ENCODE measurements around the gene NRXN3. TPM values are rescaled to one million over a fixed set of nuclear protein-coding genes. Genes with fewer than 3 reads are reported as not detected.
A peak's percentile ranks its signal among the peaks of the same experiment; 100 is the strongest.

The NRXN3 gene
- total and polyA plus RNA-seq, 2 experiments from 2014 or later, result 1.0 to 1.8 TPM

GRCh38 chr14:79466938-79467527, 1296.9 kb downstream of the NRXN3 start:
- Histone ChIP-seq H3K27ac (ENCODE audit: low read depth) (no peak overlapping the region), H3K27me3 (ENCODE audit: insufficient read depth) (no peaks in the 10 kb centered on the region), H3K79me2 (replicated peaks; ENCODE audit: insufficient read depth) (no peaks in the 10 kb centered on the region), H3K36me3 (ENCODE audit: insufficient read depth) (no peaks in the 10 kb centered on the region), H3F3A (replicated peaks; ENCODE audit: low read depth) (no peaks in the 10 kb centered on the region), H3K4me1 (ENCODE audit: insufficient read depth) (peaks cover 8% of the 10 kb centered on the region), H4K20me1 (replicated peaks; ENCODE audit: insufficient read depth) (no peaks in the 10 kb centered on the region), H2AFZ (no peak overlapping the region), H3K4me2 (no peak overlapping the region), H3K4me3 (no peak overlapping the region), H3K9me2 (ENCODE audit: insufficient read depth) (peaks cover 3% of the 10 kb centered on the region; the same call in 1 of the 2 replicates)
- peaks cover 25% of the 10 kb centered on the region for H3K4me1 Mint-ChIP-seq
- no peaks in the 10 kb centered on the region for H3K9me3 Mint-ChIP-seq
- H3K27me3 Mint-ChIP-seq (ENCODE audit: insufficient read depth, low read depth, poor library complexity), result no peaks in the 10 kb centered on the region
- no peaks in the 10 kb centered on the region for H3K36me3 Mint-ChIP-seq (ENCODE audit: low read depth)
- DNase-seq (ENCODE audit: low spot score), result peak; percentile 21
- peak; percentile 69 for ATAC-seq
- no peak overlapping the region for H3K4me3 Mint-ChIP-seq
- no peak for TF ChIP-seq EZH2 (IDR thresholded peaks at IDR 0.05; ENCODE audit: low read depth, unreplicated experiment)
- H3K27ac Mint-ChIP-seq, result no peak overlapping the region

- Mint-ChIP-seq H3K36me3 (ENCODE audit: low read depth) (no peaks in the 10 kb centered on the region), H3K27me3 (ENCODE audit: insufficient read depth, low read depth, poor library complexity) (no peaks in the 10 kb centered on the region), H3K4me1 (peaks cover 30% of the 10 kb centered on the region), H3K27ac (no peak overlapping the region), H3K9me3 (no peaks in the 10 kb centered on the region), H3K4me3 (no peak overlapping the region)
- H3K4me1 ChIP-seq (ENCODE audit: insufficient read depth), result peaks cover 14% of the 10 kb centered on the region
- H3K36me3 ChIP-seq (ENCODE audit: insufficient read depth), result no peaks in the 10 kb centered on the region
- no peak for ATAC-seq
- H3K27me3 ChIP-seq (ENCODE audit: insufficient read depth), result no peaks in the 10 kb centered on the region
- no peaks in the 10 kb centered on the region for H3F3A ChIP-seq (replicated peaks; ENCODE audit: low read depth)
- H3K9me2 ChIP-seq (ENCODE audit: insufficient read depth), result peaks cover 3% of the 10 kb centered on the region; the same call in 1 of the 2 replicates
- no peaks in the 10 kb centered on the region for H4K20me1 ChIP-seq (replicated peaks; ENCODE audit: insufficient read depth)
- no peaks in the 10 kb centered on the region for H3K79me2 ChIP-seq (replicated peaks; ENCODE audit: insufficient read depth)
- no peak overlapping the region for H3K27ac ChIP-seq (ENCODE audit: low read depth)
- H2AFZ ChIP-seq, result no peak overlapping the region
- no peak overlapping the region for H3K4me2 ChIP-seq
- H3K4me3 ChIP-seq, result no peak overlapping the region
- DNase-seq (ENCODE audit: low spot score), result no peak
- TF ChIP-seq ZNF114 (CRISPR knock-in tag; IDR thresholded peaks at IDR 0.05) (no peak), CREB1 (CRISPR knock-in tag; IDR thresholded peaks at IDR 0.05; ENCODE audit: low read depth) (no peak), STAT1 (IDR thresholded peaks at IDR 0.05; ENCODE audit: unreplicated experiment) (no peak), POLR2AphosphoS5 (IDR thresholded peaks at IDR 0.05; ENCODE audit: low read depth) (no peak), EZH2 (IDR thresholded peaks at IDR 0.05; ENCODE audit: low read depth, unreplicated experiment) (no peak), EZH2phosphoT487 (IDR thresholded peaks at IDR 0.05; ENCODE audit: unreplicated experiment) (no peak), NANOG (IDR thresholded peaks at IDR 0.05; ENCODE audit: borderline replicate concordance) (no peak), ZNF331 (CRISPR knock-in tag; IDR thresholded peaks at IDR 0.05; ENCODE audit: low read depth) (no peak)
- TF ChIP-seq, protein P1, sequence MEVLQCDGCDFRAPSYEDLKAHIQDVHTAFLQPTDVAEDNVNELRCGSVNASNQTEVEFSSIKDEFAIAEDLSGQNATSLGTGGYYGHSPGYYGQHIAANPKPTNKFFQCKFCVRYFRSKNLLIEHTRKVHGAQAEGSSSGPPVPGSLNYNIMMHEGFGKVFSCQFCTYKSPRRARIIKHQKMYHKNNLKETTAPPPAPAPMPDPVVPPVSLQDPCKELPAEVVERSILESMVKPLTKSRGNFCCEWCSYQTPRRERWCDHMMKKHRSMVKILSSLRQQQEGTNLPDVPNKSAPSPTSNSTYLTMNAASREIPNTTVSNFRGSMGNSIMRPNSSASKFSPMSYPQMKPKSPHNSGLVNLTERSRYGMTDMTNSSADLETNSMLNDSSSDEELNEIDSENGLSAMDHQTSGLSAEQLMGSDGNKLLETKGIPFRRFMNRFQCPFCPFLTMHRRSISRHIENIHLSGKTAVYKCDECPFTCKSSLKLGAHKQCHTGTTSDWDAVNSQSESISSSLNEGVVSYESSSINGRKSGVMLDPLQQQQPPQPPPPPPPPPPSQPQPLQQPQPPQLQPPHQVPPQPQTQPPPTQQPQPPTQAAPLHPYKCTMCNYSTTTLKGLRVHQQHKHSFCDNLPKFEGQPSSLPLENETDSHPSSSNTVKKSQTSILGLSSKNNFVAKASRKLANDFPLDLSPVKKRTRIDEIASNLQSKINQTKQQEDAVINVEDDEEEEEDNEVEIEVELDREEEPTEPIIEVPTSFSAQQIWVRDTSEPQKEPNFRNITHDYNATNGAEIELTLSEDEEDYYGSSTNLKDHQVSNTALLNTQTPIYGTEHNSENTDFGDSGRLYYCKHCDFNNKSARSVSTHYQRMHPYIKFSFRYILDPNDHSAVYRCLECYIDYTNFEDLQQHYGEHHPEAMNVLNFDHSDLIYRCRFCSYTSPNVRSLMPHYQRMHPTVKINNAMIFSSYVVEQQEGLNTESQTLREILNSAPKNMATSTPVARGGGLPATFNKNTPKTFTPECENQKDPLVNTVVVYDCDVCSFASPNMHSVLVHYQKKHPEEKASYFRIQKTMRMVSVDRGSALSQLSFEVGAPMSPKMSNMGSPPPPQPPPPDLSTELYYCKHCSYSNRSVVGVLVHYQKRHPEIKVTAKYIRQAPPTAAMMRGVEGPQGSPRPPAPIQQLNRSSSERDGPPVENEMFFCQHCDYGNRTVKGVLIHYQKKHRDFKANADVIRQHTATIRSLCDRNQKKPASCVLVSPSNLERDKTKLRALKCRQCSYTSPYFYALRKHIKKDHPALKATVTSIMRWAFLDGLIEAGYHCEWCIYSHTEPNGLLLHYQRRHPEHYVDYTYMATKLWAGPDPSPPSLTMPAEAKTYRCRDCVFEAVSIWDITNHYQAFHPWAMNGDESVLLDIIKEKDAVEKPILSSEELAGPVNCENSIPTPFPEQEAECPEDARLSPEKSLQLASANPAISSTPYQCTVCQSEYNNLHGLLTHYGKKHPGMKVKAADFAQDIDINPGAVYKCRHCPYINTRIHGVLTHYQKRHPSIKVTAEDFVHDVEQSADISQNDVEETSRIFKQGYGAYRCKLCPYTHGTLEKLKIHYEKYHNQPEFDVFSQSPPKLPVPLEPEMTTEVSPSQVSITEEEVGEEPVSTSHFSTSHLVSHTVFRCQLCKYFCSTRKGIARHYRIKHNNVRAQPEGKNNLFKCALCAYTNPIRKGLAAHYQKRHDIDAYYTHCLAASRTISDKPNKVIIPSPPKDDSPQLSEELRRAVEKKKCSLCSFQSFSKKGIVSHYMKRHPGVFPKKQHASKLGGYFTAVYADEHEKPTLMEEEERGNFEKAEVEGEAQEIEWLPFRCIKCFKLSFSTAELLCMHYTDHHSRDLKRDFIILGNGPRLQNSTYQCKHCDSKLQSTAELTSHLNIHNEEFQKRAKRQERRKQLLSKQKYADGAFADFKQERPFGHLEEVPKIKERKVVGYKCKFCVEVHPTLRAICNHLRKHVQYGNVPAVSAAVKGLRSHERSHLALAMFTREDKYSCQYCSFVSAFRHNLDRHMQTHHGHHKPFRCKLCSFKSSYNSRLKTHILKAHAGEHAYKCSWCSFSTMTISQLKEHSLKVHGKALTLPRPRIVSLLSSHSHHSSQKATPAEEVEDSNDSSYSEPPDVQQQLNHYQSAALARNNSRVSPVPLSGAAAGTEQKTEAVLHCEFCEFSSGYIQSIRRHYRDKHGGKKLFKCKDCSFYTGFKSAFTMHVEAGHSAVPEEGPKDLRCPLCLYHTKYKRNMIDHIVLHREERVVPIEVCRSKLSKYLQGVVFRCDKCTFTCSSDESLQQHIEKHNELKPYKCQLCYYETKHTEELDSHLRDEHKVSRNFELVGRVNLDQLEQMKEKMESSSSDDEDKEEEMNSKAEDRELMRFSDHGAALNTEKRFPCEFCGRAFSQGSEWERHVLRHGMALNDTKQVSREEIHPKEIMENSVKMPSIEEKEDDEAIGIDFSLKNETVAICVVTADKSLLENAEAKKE (CRISPR knock-in tag; IDR thresholded peaks at IDR 0.05), result no peak
- TF ChIP-seq, protein P2, sequence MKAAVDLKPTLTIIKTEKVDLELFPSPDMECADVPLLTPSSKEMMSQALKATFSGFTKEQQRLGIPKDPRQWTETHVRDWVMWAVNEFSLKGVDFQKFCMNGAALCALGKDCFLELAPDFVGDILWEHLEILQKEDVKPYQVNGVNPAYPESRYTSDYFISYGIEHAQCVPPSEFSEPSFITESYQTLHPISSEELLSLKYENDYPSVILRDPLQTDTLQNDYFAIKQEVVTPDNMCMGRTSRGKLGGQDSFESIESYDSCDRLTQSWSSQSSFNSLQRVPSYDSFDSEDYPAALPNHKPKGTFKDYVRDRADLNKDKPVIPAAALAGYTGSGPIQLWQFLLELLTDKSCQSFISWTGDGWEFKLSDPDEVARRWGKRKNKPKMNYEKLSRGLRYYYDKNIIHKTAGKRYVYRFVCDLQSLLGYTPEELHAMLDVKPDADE (IDR thresholded peaks at IDR 0.05), result no peak
- TF ChIP-seq, protein P3, sequence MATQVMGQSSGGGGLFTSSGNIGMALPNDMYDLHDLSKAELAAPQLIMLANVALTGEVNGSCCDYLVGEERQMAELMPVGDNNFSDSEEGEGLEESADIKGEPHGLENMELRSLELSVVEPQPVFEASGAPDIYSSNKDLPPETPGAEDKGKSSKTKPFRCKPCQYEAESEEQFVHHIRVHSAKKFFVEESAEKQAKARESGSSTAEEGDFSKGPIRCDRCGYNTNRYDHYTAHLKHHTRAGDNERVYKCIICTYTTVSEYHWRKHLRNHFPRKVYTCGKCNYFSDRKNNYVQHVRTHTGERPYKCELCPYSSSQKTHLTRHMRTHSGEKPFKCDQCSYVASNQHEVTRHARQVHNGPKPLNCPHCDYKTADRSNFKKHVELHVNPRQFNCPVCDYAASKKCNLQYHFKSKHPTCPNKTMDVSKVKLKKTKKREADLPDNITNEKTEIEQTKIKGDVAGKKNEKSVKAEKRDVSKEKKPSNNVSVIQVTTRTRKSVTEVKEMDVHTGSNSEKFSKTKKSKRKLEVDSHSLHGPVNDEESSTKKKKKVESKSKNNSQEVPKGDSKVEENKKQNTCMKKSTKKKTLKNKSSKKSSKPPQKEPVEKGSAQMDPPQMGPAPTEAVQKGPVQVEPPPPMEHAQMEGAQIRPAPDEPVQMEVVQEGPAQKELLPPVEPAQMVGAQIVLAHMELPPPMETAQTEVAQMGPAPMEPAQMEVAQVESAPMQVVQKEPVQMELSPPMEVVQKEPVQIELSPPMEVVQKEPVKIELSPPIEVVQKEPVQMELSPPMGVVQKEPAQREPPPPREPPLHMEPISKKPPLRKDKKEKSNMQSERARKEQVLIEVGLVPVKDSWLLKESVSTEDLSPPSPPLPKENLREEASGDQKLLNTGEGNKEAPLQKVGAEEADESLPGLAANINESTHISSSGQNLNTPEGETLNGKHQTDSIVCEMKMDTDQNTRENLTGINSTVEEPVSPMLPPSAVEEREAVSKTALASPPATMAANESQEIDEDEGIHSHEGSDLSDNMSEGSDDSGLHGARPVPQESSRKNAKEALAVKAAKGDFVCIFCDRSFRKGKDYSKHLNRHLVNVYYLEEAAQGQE (IDR thresholded peaks at IDR 0.05; ENCODE audit: unreplicated experiment), result no peak
These were observed 1297.7 kb downstream of the NRXN3 start for GRCh38 chr14:79467835-79468234.

Measured in GM23338 (cell line).